Measurements from ENCODE around the gene MFSD2A. TPM values are rescaled to one million over a fixed set of nuclear protein-coding genes. Genes with fewer than 3 reads are reported as not detected.

Gene MFSD2A
- total and polyA plus RNA-seq, 10 of the 15 experiments (the other 5 are each of a cell fraction or from before 2014, with no cell fraction given), result 0.84 to 30.1 (median 15.2) TPM

GRCh38 chr1:39977202-39977601 lies 22.3 kb downstream of the MFSD2A start:
- WGBS (ENCODE audit: insufficient coverage, insufficient replicate concordance, low lambda C conversion rate, missing lambda C conversion rate), result 92% methylated on average over 1 of the region's 1 CpG
- Histone ChIP-seq H2AFZ (ENCODE audit: control insufficient read depth, low read depth, low read length) (no peak overlapping the region), H3K4me1 (ENCODE audit: control insufficient read depth, insufficient read depth, low read length) (peaks cover 3% of the 10 kb centered on the region), H3K9me3 (replicated peaks; ENCODE audit: control insufficient read depth, insufficient read depth, low read length) (no peaks in the 10 kb centered on the region), H3K36me3 (ENCODE audit: control insufficient read depth in 2 of 2, insufficient read depth in 2 of 2, low read length in 1 of 2) (no peaks in the 10 kb centered on the region), H3K79me2 (ENCODE audit: control insufficient read depth, insufficient read depth, low read length) (no peaks in the 10 kb centered on the region), H3K4me2 (ENCODE audit: control insufficient read depth, insufficient read depth) (no peak overlapping the region), H3K27ac (ENCODE audit: control insufficient read depth, insufficient read depth) (no peak overlapping the region), H3K9ac (ENCODE audit: control insufficient read depth, insufficient read depth, low read length) (no peak overlapping the region), H3K4me3 (no peak overlapping the region), H4K20me1 (ENCODE audit: control insufficient read depth, insufficient read depth) (no peaks in the 10 kb centered on the region), H3K27me3 (replicated peaks in 1 of 2; ENCODE audit: control insufficient read depth in 2 of 2, insufficient read depth in 2 of 2, low read length in 1 of 2) (no peaks in the 10 kb centered on the region)
- no TSS peak for BruUV-seq (replicated peaks)
- ChIA-PET CTCF (interaction anchor here (0.7 to 11.5 kb wide), 9 partner anchors 10 to 835 kb away, joined by 3 to 185 read pairs (median 4); no protein-coding TSS in a partner anchor), POLR2A (interaction anchor here (0.7 to 1.0 kb wide), 3 partner anchors 17 to 107 kb away, joined by 3 to 5 read pairs (median 3); no protein-coding TSS in a partner anchor), RAD21 (ENCODE audit: unreplicated experiment) (interaction anchor here (1.1 to 2.7 kb wide), 6 partner anchors 19 to 362 kb away, joined by 3 to 17 read pairs (median 4); no protein-coding TSS in a partner anchor), SMC1A (ENCODE audit: uncharacterized antibody, unreplicated experiment) (interaction anchor here (0.7 to 7.5 kb wide), 8 partner anchors 17 to 361 kb away, joined by 3 to 157 read pairs (median 4); partner anchors contain the start of gene MYCL)
- DNase-seq (ENCODE audit: low read depth, low spot score) (no peak), ATAC-seq (peak; percentile 76), FAIRE-seq (no peak)
- intact Hi-C loops (cut with micrococcal nuclease; ENCODE audit: unreplicated experiment) (no loop called here), in situ Hi-C loops (cut with MboI) (no loop called here)
- TF ChIP-seq RUNX3 (IDR thresholded peaks at IDR 0.05; ENCODE audit: low read length) (peak; percentile 84), SKIL (IDR thresholded peaks at IDR 0.05; ENCODE audit: low read depth, poor library complexity, severe bottlenecking) (no peak), BRCA1 (IDR thresholded peaks at IDR 0.05; ENCODE audit: low read depth, low read length) (no peak), MEF2A (IDR thresholded peaks at IDR 0.05; ENCODE audit: insufficient read depth, low read depth, low read length) (no peak), ATF7 (IDR thresholded peaks at IDR 0.05; ENCODE audit: low read depth) (peak; percentile 89), BACH1 (IDR thresholded peaks at IDR 0.05; ENCODE audit: borderline replicate concordance) (no peak), NR2C1 (IDR thresholded peaks at IDR 0.05) (no peak), TCF12 (IDR thresholded peaks at IDR 0.05; ENCODE audit: low read depth, low read length) (no peak), FOXM1 (IDR thresholded peaks at IDR 0.05; ENCODE audit: low read depth, low read length) (peak; percentile 38; the same call in 1 of the 2 replicates), POU2F2 (IDR thresholded peaks at IDR 0.05; ENCODE audit: borderline replicate concordance, low read depth, low read length) (no peak), SMARCA5 (IDR thresholded peaks at IDR 0.05) (no peak), BHLHE40 (IDR thresholded peaks at IDR 0.05; ENCODE audit: borderline replicate concordance in 1 of 2, low read depth in 2 of 2, low read length in 1 of 2) (0 out of 4 replicates have a peak, but pooled peaks of 1 of the 2 experiments have one; percentile 6), NFIC (IDR thresholded peaks at IDR 0.05; ENCODE audit: low read depth, low read length) (peak; percentile 74; the same call in 1 of the 2 replicates), CEBPB (IDR thresholded peaks at IDR 0.05; ENCODE audit: borderline replicate concordance in 1 of 2, low read depth in 2 of 2, low read length in 2 of 2) (no peak), ZZZ3 (IDR thresholded peaks at IDR 0.05; ENCODE audit: control insufficient read depth, insufficient read length, low read depth) (no peak), HDAC6 (IDR thresholded peaks at IDR 0.05; ENCODE audit: unreplicated experiment) (no peak), ZNF207 (IDR thresholded peaks at IDR 0.05; ENCODE audit: borderline replicate concordance) (no peak), ZSCAN29 (IDR thresholded peaks at IDR 0.05) (0 out of 2 replicates have a peak, but pooled peaks have one; percentile 43), JUNB (IDR thresholded peaks at IDR 0.05) (peak; percentile 56; the same call in 1 of the 2 replicates), CBFB (IDR thresholded peaks at IDR 0.05; ENCODE audit: low read depth) (0 out of 2 replicates have a peak, but pooled peaks have one; percentile 38)
- TF ChIP-seq, protein P1, sequence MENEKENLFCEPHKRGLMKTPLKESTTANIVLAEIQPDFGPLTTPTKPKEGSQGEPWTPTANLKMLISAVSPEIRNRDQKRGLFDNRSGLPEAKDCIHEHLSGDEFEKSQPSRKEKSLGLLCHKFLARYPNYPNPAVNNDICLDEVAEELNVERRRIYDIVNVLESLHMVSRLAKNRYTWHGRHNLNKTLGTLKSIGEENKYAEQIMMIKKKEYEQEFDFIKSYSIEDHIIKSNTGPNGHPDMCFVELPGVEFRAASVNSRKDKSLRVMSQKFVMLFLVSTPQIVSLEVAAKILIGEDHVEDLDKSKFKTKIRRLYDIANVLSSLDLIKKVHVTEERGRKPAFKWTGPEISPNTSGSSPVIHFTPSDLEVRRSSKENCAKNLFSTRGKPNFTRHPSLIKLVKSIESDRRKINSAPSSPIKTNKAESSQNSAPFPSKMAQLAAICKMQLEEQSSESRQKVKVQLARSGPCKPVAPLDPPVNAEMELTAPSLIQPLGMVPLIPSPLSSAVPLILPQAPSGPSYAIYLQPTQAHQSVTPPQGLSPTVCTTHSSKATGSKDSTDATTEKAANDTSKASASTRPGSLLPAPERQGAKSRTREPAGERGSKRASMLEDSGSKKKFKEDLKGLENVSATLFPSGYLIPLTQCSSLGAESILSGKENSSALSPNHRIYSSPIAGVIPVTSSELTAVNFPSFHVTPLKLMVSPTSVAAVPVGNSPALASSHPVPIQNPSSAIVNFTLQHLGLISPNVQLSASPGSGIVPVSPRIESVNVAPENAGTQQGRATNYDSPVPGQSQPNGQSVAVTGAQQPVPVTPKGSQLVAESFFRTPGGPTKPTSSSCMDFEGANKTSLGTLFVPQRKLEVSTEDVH (IDR thresholded peaks at IDR 0.05; ENCODE audit: low read depth, partially characterized antibody), result no peak

All from GM12878 (cell line).